GM12878 (cell line): ENCODE results near the gene DIO2. TPM values are rescaled to one million over a fixed set of nuclear protein-coding genes. Genes with fewer than 3 reads are reported as not detected.

Source experiments
- ATAC-seq: fragments of 200-7000 bp; cut with Tn5 transposase; 3 replicates; pipeline ENCODE4 v1.9.1; 2020; ENCODE audit warnings: mild to moderate bottlenecking, moderate library complexity
- BruUV-seq: library from RNA; stranded (reverse); fragments of 400-500 nt; replicated peaks from 2 replicates; lab custom pipeline; 2021; lab: Mats Ljungman, UMichigan
- CTCF ChIA-PET: fragments of 300-600 bp; sonication (Branson Sonifier 250); formaldehyde crosslinking; extraction: SDS; loops from one replicate; lab custom pipeline; 2021; ENCODE audit warnings: inconsistent platforms; lab: Yijun Ruan, JAX
- POLR2A ChIA-PET: fragments of 350-600 bp; formaldehyde crosslinking; extraction: SDS; loops from one replicate; lab custom pipeline; 2021; ENCODE audit warnings: inconsistent platforms; lab: Charles Lee
- RAD21 ChIA-PET: fragments of 300-600 bp; sonication (Branson Sonifier 250); formaldehyde crosslinking; loops from one replicate; lab custom pipeline; 2023; ENCODE audit warnings: antibody characterized with exemption; ENCODE audit not compliant: unreplicated experiment; lab: Charles Lee
- SMC1A ChIA-PET: fragments of 300-600 bp; sonication (Branson Sonifier 250); formaldehyde crosslinking; loops from one replicate; lab custom pipeline; 2023; ENCODE audit not compliant: unreplicated experiment, uncharacterized antibody; lab: Charles Lee
- DNase-seq: peaks from one replicate; pipeline ENCODE4 v3.0.0-alpha.2; 2011; ENCODE audit warnings: low read depth, low spot score
- FAIRE-seq: peaks from 3 replicates; lab custom pipeline; 2011; peaks lifted over from hg19 to GRCh38; lab: Jason Lieb, UNC
- H2AFZ ChIP-seq: 2 replicates; pipeline ENCODE4 v1.6.0; 2011; ENCODE audit warnings: low read depth, low read length, control low read depth; ENCODE audit not compliant: control insufficient read depth
- H3K27ac ChIP-seq: 2 replicates; pipeline ENCODE4 v1.5.1; 2011; ENCODE audit warnings: control low read depth; ENCODE audit not compliant: control insufficient read depth, insufficient read depth
- H3K27me3 ChIP-seq, 2 experiments: replicated peaks in 1 of 2; 2 replicates each; pipeline versions ENCODE4 v1.6.0 to v1.6.1; 2011; ENCODE audit warnings: low read length in 1 of 2; ENCODE audit not compliant: control insufficient read depth in 2 of 2, insufficient read depth in 2 of 2
- H3K36me3 ChIP-seq, 2 experiments: 2 replicates each; pipeline ENCODE4 v1.5.1; 2011; ENCODE audit warnings: low read length in 1 of 2; ENCODE audit not compliant: control insufficient read depth in 2 of 2, insufficient read depth in 2 of 2
- H3K4me1 ChIP-seq: 2 replicates; pipeline ENCODE4 v1.6.1; 2011; ENCODE audit warnings: mild to moderate bottlenecking, low read length, moderate library complexity, mixed read lengths; ENCODE audit not compliant: control insufficient read depth, insufficient read depth
- H3K4me2 ChIP-seq: 2 replicates; pipeline ENCODE4 v1.6.0; 2011; ENCODE audit warnings: control low read depth; ENCODE audit not compliant: control insufficient read depth, insufficient read depth
- H3K4me3 ChIP-seq: fragments of 200-600 bp; sonication (generic); 2 replicates; pipeline ENCODE4 v1.5.1; 2016
- H3K79me2 ChIP-seq: 2 replicates; pipeline ENCODE4 v1.6.0; 2011; ENCODE audit warnings: low read length; ENCODE audit not compliant: control insufficient read depth, insufficient read depth
- H3K9ac ChIP-seq: 2 replicates; pipeline ENCODE4 v1.8.0; 2011; ENCODE audit warnings: low read length, control low read depth, mixed read lengths; ENCODE audit not compliant: control insufficient read depth, insufficient read depth
- H3K9me3 ChIP-seq: replicated peaks from 3 replicates; pipeline ENCODE4 v1.5.1; 2011; ENCODE audit warnings: mild to moderate bottlenecking, low read length; ENCODE audit not compliant: control insufficient read depth, insufficient read depth
- H4K20me1 ChIP-seq: 2 replicates; pipeline ENCODE4 v1.6.0; 2011; ENCODE audit not compliant: control insufficient read depth, insufficient read depth
- CHD1 ChIP-seq: IDR thresholded peaks from 2 replicates; pipeline ENCODE4 v1.6.1; 2012; ENCODE audit warnings: low read depth, low read length, improper control_type of control experiment
- CHD2 ChIP-seq: IDR thresholded peaks from 2 replicates; pipeline ENCODE4 v1.6.1; 2011; ENCODE audit warnings: low read depth, low read length, improper control_type of control experiment, borderline replicate concordance
- CREM ChIP-seq: IDR thresholded peaks from 2 replicates; pipeline ENCODE4 v1.6.1; 2014; ENCODE audit warnings: antibody characterized with exemption, low read depth
- FOXK2 ChIP-seq: fragments of 450-650 bp; IDR thresholded peaks from 2 replicates; pipeline ENCODE4 v1.6.1; 2017; ENCODE audit warnings: mild to moderate bottlenecking, moderate library complexity
- FOXM1 ChIP-seq: IDR thresholded peaks from 2 replicates; pipeline ENCODE4 v1.6.1; 2012; ENCODE audit warnings: low read depth, mild to moderate bottlenecking, inconsistent platforms, low read length, moderate library complexity
- HDAC2 ChIP-seq: fragments of 200-600 bp; sonication (generic); IDR thresholded peaks from 2 replicates; pipeline ENCODE4 v1.6.1; 2017
- HDGF ChIP-seq: fragments of 450-650 bp; IDR thresholded peaks from 2 replicates; pipeline ENCODE4 v1.6.1; 2016; ENCODE audit warnings: antibody characterized with exemption
- JUNB ChIP-seq: IDR thresholded peaks from 2 replicates; pipeline ENCODE4 v1.6.1; 2016; ENCODE audit warnings: antibody characterized with exemption, mild to moderate bottlenecking
- POU2F2 ChIP-seq: IDR thresholded peaks from 3 replicates; pipeline ENCODE4 v1.6.1; 2011; ENCODE audit warnings: low read depth, mild to moderate bottlenecking, low read length, borderline replicate concordance
- RUNX3 ChIP-seq: IDR thresholded peaks from 2 replicates; pipeline ENCODE4 v1.6.1; 2012; ENCODE audit warnings: low read length, inconsistent platforms
- SP1 ChIP-seq: IDR thresholded peaks from one replicate; pipeline ENCODE4 v1.6.1; 2011; ENCODE audit warnings: low read depth, low read length
- WGBS: methylation state at CpG from one replicate; pipeline ENCODE4 v1.1.6; 2016; ENCODE audit warnings: low lambda C conversion rate; ENCODE audit not compliant: insufficient replicate concordance, insufficient coverage; ENCODE audit errors: missing lambda C conversion rate; 5-methylcytosine and 5-hydroxymethylcytosine counted together
- in situ Hi-C: fragments of 300-500 bp; cut with MboI; formaldehyde crosslinking; loops from 9 replicates; pipeline ENCODE4 v1.14.3; 2018; ENCODE audit warnings: mixed read lengths
- intact Hi-C: fragments of 100-400 bp; cut with micrococcal nuclease; formaldehyde crosslinking; loops from one replicate; pipeline ENCODE4 v1.14.2; 2022; ENCODE audit not compliant: unreplicated experiment
- polyA plus RNA-seq, 11 experiments: library from polyadenylated mRNA; depleted of rRNA in 4 of 11; unstranded in 6 of 11; stranded (reverse) in 5 of 11; fragments of >200 nt; fragmentation: Nextera tagmentation in 4 of 11; fragmentation: Illumina TruSeq in 1 of 11; extraction: Ambion mirVana in 4 of 11; extraction: Trizol in 1 of 11; gene quantifications; 1 replicate in 1 of 11; 2 replicates in 10 of 11; pipeline versions ENCODE4 v1.2.1 to v1.2.3, GENCODE V29; 2011 to 2016; ENCODE audit warnings: inconsistent platforms in 2 of 11, missing spikeins in 2 of 11, low read depth in 1 of 11
- total RNA-seq, 4 experiments: library from RNA; depleted of rRNA in 3 of 4; stranded (reverse); fragments of >200 nt in 3 of 4; fragmentation: Illumina TruSeq in 1 of 4; extraction: Trizol in 1 of 4; gene quantifications; 2 replicates each; pipeline versions ENCODE4 v1.2.1 to v1.2.3, GENCODE V29; 2013 to 2021
- TF ChIP-seq, protein P1 (sequence below): fragments of 450-650 bp; IDR thresholded peaks from 2 replicates; pipeline ENCODE4 v1.6.1; 2017; ENCODE audit warnings: antibody characterized with exemption, mild to moderate bottlenecking, moderate library complexity

DIO2 gene
- total and polyA plus RNA-seq, 10 of the 15 experiments (the other 5 are each of a cell fraction or from before 2014, with no cell fraction given): not detected

DNA sequence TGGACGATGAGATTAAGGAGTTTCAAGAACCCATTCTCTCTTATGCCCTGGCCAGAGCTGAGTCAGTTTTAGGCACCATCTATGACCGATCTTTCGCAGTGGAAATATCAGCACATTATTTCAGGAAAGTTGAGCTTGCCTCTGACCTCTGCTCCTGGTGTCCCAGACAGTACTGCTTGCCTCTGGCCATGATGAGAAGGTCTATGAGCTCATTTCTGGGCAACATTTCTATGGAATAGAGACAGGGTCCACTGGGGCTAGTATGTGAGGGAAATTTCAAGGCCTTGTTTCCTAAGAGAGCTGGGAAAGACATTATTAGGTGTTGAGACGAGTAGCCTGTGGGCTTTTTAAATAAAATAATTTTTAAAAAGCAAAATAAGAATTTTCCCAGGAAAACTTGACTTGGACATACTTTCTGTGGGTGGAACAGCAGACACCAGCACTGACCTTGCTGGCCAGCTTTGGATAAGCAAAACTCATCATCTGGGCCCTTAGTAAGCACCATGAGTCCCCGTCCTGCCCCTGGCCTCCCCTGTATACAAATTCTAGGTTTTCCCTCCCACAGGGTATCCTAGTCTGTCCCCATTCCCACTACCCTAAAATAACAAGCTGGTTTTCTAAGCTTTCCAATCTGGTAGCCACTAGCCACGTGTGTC is 43.4 kb downstream of the DIO2 start (continued):
- TF ChIP-seq JUNB (no peak), POU2F2 (no peak), HDGF (no peak), FOXM1 (no peak), RUNX3 (no peak), CHD2 (no peak)

DNA sequence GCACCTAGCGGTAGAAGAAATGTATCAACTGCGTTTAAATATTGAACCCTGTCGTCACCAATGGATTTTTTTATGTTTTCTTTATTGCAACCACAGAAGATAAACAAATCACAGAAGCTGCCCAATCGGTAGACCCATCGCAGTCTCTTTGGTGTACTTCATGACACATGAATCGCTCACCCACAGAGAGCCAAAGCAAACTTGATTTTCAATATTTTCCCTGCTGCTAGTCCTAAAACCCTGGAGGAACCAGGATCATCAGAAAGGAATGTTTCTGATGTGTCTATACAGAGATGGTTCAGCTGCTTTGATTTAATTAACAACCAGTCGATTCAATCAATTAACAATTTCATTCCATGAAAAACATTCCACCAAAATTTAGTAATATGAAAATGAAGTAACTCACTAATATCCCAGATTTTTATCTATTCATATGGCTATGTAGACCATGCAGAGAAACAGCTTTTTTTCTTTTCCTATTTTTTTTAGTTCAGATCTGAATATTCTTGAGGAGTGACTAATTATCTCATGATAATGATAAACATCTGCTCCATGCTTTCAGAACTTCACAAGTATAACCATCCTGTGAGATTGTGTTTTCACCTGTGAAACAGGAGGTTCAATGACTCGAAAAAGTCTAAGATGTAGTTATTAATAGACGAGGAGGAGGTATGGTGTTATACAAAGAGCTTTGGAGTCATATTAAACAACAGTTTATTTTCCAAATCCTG is 46.1 kb downstream of the DIO2 start:
- Histone ChIP-seq H3K4me2 (no peak overlapping the region), H3K27me3 (no peaks in the 10 kb centered on the region), H3K27ac (no peak overlapping the region), H2AFZ (no peak overlapping the region), H3K9ac (no peak overlapping the region), H4K20me1 (no peaks in the 10 kb centered on the region), H3K79me2 (no peaks in the 10 kb centered on the region), H3K9me3 (no peaks in the 10 kb centered on the region), H3K4me3 (no peak overlapping the region), H3K4me1 (no peaks in the 10 kb centered on the region), H3K36me3 (no peaks in the 10 kb centered on the region)
- no peak for ATAC-seq
- intact Hi-C loops: no loop called here
- no peak for FAIRE-seq
- WGBS: 23% methylated on average over 9 of the region's 9 CpGs
- ChIA-PET SMC1A (interaction anchor here (1.0 kb wide), 1 partner anchor 12 kb away, joined by 3 read pairs; no protein-coding TSS in a partner anchor), CTCF (no interaction called here), POLR2A (no interaction called here), RAD21 (no interaction called here)
- BruUV-seq: no TSS peak
- in situ Hi-C loops: no loop called here
- no peak for DNase-seq
- TF ChIP-seq, protein P1, sequence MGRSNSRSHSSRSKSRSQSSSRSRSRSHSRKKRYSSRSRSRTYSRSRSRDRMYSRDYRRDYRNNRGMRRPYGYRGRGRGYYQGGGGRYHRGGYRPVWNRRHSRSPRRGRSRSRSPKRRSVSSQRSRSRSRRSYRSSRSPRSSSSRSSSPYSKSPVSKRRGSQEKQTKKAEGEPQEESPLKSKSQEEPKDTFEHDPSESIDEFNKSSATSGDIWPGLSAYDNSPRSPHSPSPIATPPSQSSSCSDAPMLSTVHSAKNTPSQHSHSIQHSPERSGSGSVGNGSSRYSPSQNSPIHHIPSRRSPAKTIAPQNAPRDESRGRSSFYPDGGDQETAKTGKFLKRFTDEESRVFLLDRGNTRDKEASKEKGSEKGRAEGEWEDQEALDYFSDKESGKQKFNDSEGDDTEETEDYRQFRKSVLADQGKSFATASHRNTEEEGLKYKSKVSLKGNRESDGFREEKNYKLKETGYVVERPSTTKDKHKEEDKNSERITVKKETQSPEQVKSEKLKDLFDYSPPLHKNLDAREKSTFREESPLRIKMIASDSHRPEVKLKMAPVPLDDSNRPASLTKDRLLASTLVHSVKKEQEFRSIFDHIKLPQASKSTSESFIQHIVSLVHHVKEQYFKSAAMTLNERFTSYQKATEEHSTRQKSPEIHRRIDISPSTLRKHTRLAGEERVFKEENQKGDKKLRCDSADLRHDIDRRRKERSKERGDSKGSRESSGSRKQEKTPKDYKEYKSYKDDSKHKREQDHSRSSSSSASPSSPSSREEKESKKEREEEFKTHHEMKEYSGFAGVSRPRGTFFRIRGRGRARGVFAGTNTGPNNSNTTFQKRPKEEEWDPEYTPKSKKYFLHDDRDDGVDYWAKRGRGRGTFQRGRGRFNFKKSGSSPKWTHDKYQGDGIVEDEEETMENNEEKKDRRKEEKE: no peak
- TF ChIP-seq HDAC2: no peak
- TF ChIP-seq FOXK2: no peak
- TF ChIP-seq CREM: no peak
- no peak for TF ChIP-seq CHD1
- TF ChIP-seq SP1: no peak
